ENCODE results near the gene GBP3.

DNA sequence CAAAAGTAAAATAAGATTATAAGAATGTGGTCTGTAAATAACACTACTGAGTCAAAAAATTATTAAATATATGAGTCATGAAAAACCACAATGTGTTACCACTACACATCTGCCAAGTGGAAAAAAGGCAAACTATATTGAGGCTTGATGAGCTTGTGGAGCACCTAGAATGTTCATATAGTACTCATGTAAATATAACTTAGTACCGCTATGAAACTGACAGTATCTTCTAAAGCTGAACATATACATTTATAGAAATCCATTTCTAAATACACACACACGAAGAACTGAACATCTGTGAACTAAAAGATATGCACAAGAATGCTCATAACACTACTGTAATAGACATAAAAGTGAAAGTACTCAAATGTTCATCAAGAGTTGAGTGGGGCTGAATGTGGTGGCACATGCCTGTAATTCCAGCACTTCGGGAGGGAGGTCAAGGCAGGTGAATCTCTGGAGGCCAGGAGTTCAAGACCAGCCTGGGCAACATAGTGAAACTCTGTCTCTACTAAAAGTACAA is 18.5 kb upstream of the GBP3 start:
- no peak for TF ChIP-seq YY1 (IDR thresholded peaks at IDR 0.05; ENCODE audit: insufficient read depth, insufficient read length)
- no peak for TF ChIP-seq SUZ12 (IDR thresholded peaks at IDR 0.05; ENCODE audit: extremely low read depth, insufficient read depth, insufficient read length)
- TF ChIP-seq ZNF274 (IDR thresholded peaks at IDR 0.05; ENCODE audit: low read depth, low read length), result no peak

All from NT2/D1 (cell line).